GM12891 (cell line): ENCODE data around the gene SMG6.
A peak's percentile ranks its signal among the peaks of the same experiment; 100 is the strongest.

ENCODE experiments used
- PAX5 ChIP-seq: IDR thresholded peaks from 2 replicates; pipeline ENCODE4 v1.6.1; 2011; ENCODE audit warnings: low read length, moderate library complexity, mild to moderate bottlenecking; ENCODE audit not compliant: insufficient read depth, severe bottlenecking
- POLR2A ChIP-seq: IDR thresholded peaks from 2 replicates; pipeline ENCODE4 v1.6.1; 2011; ENCODE audit warnings: low read depth, low read length, control low read depth
- POLR2AphosphoS5 ChIP-seq: IDR thresholded peaks from 2 replicates; pipeline ENCODE4 v1.6.1; 2011; ENCODE audit warnings: low read depth, low read length, control low read depth
- SPI1 ChIP-seq: IDR thresholded peaks from 2 replicates; pipeline ENCODE4 v1.6.1; 2011; ENCODE audit warnings: low read depth, low read length, control low read depth
- TAF1 ChIP-seq: IDR thresholded peaks from 2 replicates; pipeline ENCODE4 v1.6.1; 2011; ENCODE audit warnings: low read depth, low read length, control low read depth

- TF ChIP-seq POLR2A (no peak; the same call in 1 of the 2 replicates), POLR2AphosphoS5 (no peak), TAF1 (no peak), PAX5 (no peak), SPI1 (peak; percentile 31; the same call in 1 of the 2 replicates)
Measured at GRCh38 chr17:2042390-2042847, 261.2 kb downstream of the SMG6 start.
